Measurements from ENCODE around the gene DESI2. TPM values are rescaled to one million over a fixed set of nuclear protein-coding genes. Genes with fewer than 3 reads are reported as not detected.

DESI2 gene
- total RNA-seq, 1 experiment from 2014 or later = 44.6 TPM

DNA sequence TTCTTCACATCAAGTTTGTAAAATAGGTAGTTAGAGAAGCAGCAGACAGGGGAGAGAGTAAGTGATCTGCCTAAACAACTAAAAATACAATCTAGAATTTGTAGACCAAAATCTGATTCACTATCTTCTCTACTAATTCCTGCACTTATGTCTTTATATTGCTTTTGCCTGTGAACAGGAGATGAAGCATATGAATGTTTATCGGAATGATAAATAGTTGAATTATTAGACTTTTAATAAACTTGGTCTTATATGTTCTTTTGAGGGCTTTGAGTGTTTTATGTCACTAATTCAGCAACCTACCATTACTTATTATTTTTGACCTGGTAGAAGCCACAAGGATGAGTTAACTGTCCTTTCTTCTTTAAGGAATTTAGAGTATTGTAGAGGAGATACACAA, 2.3 kb downstream of the DESI2 start:
- no peak for DNase-seq (ENCODE audit: low read depth, low spot score)
- ATAC-seq = no peak
- no peaks in the 10 kb centered on the region for H4K20me1 ChIP-seq (ENCODE audit: insufficient read depth)
- H3K4me3 ChIP-seq (replicated peaks in 1 of 2; ENCODE audit: low read depth in 1 of 2, low read length in 2 of 2) = no peak overlapping the region; a peak in 1 of 4 replicates
- intact Hi-C loops (cut with micrococcal nuclease) = no loop called here
- no peaks in the 10 kb centered on the region for H3K9me3 ChIP-seq (ENCODE audit: control insufficient read depth in 1 of 2, insufficient read depth in 1 of 2, low read depth in 1 of 2, low read length in 2 of 2)
- H2AFZ ChIP-seq (ENCODE audit: low read depth, low read length, poor library complexity, severe bottlenecking) = no peak overlapping the region
- ChIA-PET CTCF (no interaction called here), RAD21 (ENCODE audit: low non-redundant PET in 1 of 2, low total read pairs in 2 of 2, uncharacterized antibody in 2 of 2, unreplicated experiment in 2 of 2) (no interaction called here), POLR2A (no interaction called here)
- H3K79me2 ChIP-seq (ENCODE audit: insufficient read depth, low read length) = peaks cover 68% of the 10 kb centered on the region
- H3K4me1 ChIP-seq (ENCODE audit: control insufficient read depth in 1 of 2, insufficient read depth in 2 of 2, low read length in 2 of 2) = peaks cover 5 to 23% of the 10 kb centered on the region in 2 experiments; a peak in 3 of 4 replicates
- H3K9me2 ChIP-seq (ENCODE audit: insufficient read depth) = no peaks in the 10 kb centered on the region
- H3K27ac ChIP-seq (ENCODE audit: low read depth, low read length) = no peak overlapping the region
- peaks cover 0 to 9% of the 10 kb centered on the region in 2 experiments; a peak in 1 of 4 replicates for H3K36me3 ChIP-seq (ENCODE audit: control insufficient read depth in 1 of 2, insufficient read depth in 2 of 2, low read length in 2 of 2)
- no TSS peak for BruUV-seq (replicated peaks)
- no peak overlapping the region for H3K9ac ChIP-seq (ENCODE audit: low read length)
- TF ChIP-seq RAD21 (IDR thresholded peaks at IDR 0.05; ENCODE audit: low read depth) (no peak), JUND (IDR thresholded peaks at IDR 0.05) (no peak), ELF1 (IDR thresholded peaks at IDR 0.05; ENCODE audit: borderline replicate concordance, low read depth) (no peak), POLR2A (IDR thresholded peaks at IDR 0.05; ENCODE audit: borderline replicate concordance, extremely low read depth, insufficient read depth, insufficient read length) (no peak)
- TF ChIP-seq, protein P1, sequence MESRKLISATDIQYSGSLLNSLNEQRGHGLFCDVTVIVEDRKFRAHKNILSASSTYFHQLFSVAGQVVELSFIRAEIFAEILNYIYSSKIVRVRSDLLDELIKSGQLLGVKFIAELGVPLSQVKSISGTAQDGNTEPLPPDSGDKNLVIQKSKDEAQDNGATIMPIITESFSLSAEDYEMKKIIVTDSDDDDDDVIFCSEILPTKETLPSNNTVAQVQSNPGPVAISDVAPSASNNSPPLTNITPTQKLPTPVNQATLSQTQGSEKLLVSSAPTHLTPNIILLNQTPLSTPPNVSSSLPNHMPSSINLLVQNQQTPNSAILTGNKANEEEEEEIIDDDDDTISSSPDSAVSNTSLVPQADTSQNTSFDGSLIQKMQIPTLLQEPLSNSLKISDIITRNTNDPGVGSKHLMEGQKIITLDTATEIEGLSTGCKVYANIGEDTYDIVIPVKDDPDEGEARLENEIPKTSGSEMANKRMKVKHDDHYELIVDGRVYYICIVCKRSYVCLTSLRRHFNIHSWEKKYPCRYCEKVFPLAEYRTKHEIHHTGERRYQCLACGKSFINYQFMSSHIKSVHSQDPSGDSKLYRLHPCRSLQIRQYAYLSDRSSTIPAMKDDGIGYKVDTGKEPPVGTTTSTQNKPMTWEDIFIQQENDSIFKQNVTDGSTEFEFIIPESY (IDR thresholded peaks at IDR 0.05; ENCODE audit: extremely low read depth, insufficient replicate concordance, low read length) = no peak
- TF ChIP-seq, protein P2, sequence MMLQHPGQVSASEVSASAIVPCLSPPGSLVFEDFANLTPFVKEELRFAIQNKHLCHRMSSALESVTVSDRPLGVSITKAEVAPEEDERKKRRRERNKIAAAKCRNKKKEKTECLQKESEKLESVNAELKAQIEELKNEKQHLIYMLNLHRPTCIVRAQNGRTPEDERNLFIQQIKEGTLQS (IDR thresholded peaks at IDR 0.05) = no peak
- H3K4me2 ChIP-seq (ENCODE audit: low read length) = peak overlapping the region; percentile 91; the same call in 1 of the 2 replicates
- H3K27me3 ChIP-seq (ENCODE audit: insufficient read depth, low read length) = no peaks in the 10 kb centered on the region

DNA sequence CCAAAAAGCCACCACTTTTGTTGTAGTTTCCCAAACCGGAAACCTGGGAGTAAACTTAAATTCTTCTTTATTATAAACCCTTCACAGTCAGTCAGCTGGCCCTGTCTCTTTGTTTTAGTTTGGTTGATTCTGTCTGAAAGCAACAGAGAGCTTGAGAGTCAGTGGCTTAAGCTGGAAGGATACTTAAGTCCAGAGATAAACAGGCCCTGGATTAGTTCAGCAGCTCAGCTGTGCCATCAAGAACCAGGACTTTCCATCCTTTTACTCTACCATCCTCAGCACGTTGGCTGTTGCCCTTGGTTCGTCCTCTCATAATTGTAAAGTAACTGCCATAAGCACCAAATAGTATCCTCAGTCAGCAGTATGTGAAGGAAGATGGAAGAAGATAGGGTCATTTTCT, 4.5 kb downstream of the DESI2 start:
- RAD21 ChIA-PET (ENCODE audit: low non-redundant PET in 1 of 2, low total read pairs in 2 of 2, uncharacterized antibody in 2 of 2, unreplicated experiment in 2 of 2) = no interaction called here

More for the DNA sequence above, 4.5 kb downstream of the DESI2 start:
- ChIA-PET CTCF (no interaction called here), POLR2A (no interaction called here)
- H2AFZ ChIP-seq (ENCODE audit: low read depth, low read length, poor library complexity, severe bottlenecking) = no peak overlapping the region
- no peak overlapping the region for H3K4me2 ChIP-seq (ENCODE audit: low read length)
- no peak overlapping the region for H3K27ac ChIP-seq (ENCODE audit: low read depth, low read length)
- no peaks in the 10 kb centered on the region; a peak in 1 of 4 replicates for H3K9me3 ChIP-seq (ENCODE audit: control insufficient read depth in 1 of 2, insufficient read depth in 1 of 2, low read depth in 1 of 2, low read length in 2 of 2)
- peaks cover 83% of the 10 kb centered on the region for H3K79me2 ChIP-seq (ENCODE audit: insufficient read depth, low read length)
- H3K4me3 ChIP-seq (replicated peaks in 1 of 2; ENCODE audit: low read depth in 1 of 2, low read length in 2 of 2) = no peak overlapping the region
- peaks cover 5 to 17% of the 10 kb centered on the region in 2 experiments; a peak in 3 of 4 replicates for H3K4me1 ChIP-seq (ENCODE audit: control insufficient read depth in 1 of 2, insufficient read depth in 2 of 2, low read length in 2 of 2)
- H3K9me2 ChIP-seq (ENCODE audit: insufficient read depth) = no peaks in the 10 kb centered on the region
- TF ChIP-seq RAD21 (IDR thresholded peaks at IDR 0.05; ENCODE audit: low read depth) = no peak
- TF ChIP-seq, protein P3, sequence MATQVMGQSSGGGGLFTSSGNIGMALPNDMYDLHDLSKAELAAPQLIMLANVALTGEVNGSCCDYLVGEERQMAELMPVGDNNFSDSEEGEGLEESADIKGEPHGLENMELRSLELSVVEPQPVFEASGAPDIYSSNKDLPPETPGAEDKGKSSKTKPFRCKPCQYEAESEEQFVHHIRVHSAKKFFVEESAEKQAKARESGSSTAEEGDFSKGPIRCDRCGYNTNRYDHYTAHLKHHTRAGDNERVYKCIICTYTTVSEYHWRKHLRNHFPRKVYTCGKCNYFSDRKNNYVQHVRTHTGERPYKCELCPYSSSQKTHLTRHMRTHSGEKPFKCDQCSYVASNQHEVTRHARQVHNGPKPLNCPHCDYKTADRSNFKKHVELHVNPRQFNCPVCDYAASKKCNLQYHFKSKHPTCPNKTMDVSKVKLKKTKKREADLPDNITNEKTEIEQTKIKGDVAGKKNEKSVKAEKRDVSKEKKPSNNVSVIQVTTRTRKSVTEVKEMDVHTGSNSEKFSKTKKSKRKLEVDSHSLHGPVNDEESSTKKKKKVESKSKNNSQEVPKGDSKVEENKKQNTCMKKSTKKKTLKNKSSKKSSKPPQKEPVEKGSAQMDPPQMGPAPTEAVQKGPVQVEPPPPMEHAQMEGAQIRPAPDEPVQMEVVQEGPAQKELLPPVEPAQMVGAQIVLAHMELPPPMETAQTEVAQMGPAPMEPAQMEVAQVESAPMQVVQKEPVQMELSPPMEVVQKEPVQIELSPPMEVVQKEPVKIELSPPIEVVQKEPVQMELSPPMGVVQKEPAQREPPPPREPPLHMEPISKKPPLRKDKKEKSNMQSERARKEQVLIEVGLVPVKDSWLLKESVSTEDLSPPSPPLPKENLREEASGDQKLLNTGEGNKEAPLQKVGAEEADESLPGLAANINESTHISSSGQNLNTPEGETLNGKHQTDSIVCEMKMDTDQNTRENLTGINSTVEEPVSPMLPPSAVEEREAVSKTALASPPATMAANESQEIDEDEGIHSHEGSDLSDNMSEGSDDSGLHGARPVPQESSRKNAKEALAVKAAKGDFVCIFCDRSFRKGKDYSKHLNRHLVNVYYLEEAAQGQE (IDR thresholded peaks at IDR 0.05; ENCODE audit: low read depth) = no peak
- no peak for TF ChIP-seq ZFX (IDR thresholded peaks at IDR 0.05)
- BruUV-seq (replicated peaks) = no TSS peak
- no peaks in the 10 kb centered on the region for H4K20me1 ChIP-seq (ENCODE audit: insufficient read depth)
- DNase-seq (ENCODE audit: low read depth, low spot score) (no peak), ATAC-seq (no peak)
- H3K36me3 ChIP-seq (ENCODE audit: control insufficient read depth in 1 of 2, insufficient read depth in 2 of 2, low read length in 2 of 2) = peaks cover 0 to 17% of the 10 kb centered on the region in 2 experiments; a peak in 2 of 4 replicates
- H3K9ac ChIP-seq (ENCODE audit: low read length) = no peak overlapping the region
- intact Hi-C loops (cut with micrococcal nuclease) = no loop called here
- H3K27me3 ChIP-seq (ENCODE audit: insufficient read depth, low read length) = no peaks in the 10 kb centered on the region

Data from HCT116 (cell line).